Measurements from ENCODE around the gene ZNF593OS.

DNA sequence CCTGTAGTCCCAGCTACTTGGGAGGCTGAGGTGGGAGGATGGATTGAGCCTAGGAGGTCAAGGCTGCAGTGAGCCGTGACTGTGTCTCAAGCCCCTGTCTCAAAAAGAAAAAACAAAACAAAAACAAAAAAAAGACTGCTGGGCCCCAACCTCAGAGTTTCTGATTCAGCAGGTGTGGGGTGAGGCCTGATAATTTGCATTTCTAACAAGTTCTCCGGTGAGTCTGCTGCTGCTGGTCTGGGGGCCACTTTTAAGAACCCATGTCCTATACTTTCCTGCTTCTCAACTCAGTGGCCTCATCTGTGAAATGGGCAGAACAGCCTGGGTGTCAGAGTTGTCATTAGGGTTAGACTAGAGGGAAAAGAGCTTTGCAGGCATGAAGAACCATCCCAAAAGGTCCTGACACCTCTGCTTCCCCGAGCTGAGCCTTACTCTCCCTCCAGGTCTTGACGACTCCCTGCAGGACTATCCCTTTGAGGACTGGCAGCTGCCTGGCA lies 8.4 kb upstream of the ZNF593OS start:
- TF ChIP-seq EZH2 (IDR thresholded peaks at IDR 0.05; ENCODE audit: borderline replicate concordance): no peak
- TF ChIP-seq, protein P1, sequence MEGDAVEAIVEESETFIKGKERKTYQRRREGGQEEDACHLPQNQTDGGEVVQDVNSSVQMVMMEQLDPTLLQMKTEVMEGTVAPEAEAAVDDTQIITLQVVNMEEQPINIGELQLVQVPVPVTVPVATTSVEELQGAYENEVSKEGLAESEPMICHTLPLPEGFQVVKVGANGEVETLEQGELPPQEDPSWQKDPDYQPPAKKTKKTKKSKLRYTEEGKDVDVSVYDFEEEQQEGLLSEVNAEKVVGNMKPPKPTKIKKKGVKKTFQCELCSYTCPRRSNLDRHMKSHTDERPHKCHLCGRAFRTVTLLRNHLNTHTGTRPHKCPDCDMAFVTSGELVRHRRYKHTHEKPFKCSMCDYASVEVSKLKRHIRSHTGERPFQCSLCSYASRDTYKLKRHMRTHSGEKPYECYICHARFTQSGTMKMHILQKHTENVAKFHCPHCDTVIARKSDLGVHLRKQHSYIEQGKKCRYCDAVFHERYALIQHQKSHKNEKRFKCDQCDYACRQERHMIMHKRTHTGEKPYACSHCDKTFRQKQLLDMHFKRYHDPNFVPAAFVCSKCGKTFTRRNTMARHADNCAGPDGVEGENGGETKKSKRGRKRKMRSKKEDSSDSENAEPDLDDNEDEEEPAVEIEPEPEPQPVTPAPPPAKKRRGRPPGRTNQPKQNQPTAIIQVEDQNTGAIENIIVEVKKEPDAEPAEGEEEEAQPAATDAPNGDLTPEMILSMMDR (IDR thresholded peaks at IDR 0.05; ENCODE audit: poor library complexity): no peak
- no peak for TF ChIP-seq EZH2phosphoT487 (IDR thresholded peaks at IDR 0.05; ENCODE audit: low read depth, severe bottlenecking, unreplicated experiment)
